ENCODE results near the gene AHCYL2.

Gene AHCYL2

DNA sequence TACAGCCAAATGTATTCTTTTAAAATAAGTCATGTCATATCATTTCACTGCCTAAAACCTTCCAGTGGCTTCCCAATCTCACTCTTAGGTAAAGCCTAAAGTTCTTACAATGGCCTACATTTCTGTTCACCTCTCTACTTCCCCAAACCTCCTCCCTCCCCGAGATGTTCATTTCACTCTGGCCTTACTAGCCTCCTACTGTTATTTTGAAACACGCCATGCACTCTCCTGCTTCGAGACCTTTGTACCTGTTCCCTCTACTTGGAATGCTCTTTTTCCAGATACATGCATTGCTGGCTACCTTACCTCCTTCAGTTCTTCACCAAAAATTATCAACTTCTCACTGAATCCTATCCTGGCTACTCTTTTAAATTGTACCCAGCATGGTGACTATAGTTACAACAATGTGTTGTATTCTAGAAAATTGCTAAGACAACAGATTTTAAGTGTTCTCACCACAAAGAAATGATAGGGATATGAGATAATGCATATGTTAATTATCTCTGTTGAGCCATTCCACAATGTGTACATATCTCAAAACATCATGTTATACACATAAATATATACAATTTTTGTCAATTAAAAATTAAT lies 158.8 kb downstream of the AHCYL2 start:
- Histone ChIP-seq H3K4me1 (ENCODE audit: control insufficient read depth in 1 of 2, insufficient read depth in 1 of 2, low read depth in 1 of 2, low read length in 1 of 2) (peaks cover 12 to 21% of the 10 kb centered on the region in 2 experiments), H3K36me3 (no peaks in the 10 kb centered on the region), H3K9me3 (no peaks in the 10 kb centered on the region), H3K27me3 (no peaks in the 10 kb centered on the region), H3K4me3 (ENCODE audit: low read depth in 1 of 2, low read length in 1 of 2) (no peak overlapping the region), H3K27ac (no peak overlapping the region)
- TF ChIP-seq, protein P1, sequence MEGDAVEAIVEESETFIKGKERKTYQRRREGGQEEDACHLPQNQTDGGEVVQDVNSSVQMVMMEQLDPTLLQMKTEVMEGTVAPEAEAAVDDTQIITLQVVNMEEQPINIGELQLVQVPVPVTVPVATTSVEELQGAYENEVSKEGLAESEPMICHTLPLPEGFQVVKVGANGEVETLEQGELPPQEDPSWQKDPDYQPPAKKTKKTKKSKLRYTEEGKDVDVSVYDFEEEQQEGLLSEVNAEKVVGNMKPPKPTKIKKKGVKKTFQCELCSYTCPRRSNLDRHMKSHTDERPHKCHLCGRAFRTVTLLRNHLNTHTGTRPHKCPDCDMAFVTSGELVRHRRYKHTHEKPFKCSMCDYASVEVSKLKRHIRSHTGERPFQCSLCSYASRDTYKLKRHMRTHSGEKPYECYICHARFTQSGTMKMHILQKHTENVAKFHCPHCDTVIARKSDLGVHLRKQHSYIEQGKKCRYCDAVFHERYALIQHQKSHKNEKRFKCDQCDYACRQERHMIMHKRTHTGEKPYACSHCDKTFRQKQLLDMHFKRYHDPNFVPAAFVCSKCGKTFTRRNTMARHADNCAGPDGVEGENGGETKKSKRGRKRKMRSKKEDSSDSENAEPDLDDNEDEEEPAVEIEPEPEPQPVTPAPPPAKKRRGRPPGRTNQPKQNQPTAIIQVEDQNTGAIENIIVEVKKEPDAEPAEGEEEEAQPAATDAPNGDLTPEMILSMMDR (IDR thresholded peaks at IDR 0.05), result no peak

GRCh38 chr7:129385116-129385515 lies 160.3 kb downstream of the AHCYL2 start:
- H3K27me3 ChIP-seq, result no peaks in the 10 kb centered on the region
- no peaks in the 10 kb centered on the region for H3K36me3 ChIP-seq
- H3K27ac ChIP-seq, result no peak overlapping the region
- no peaks in the 10 kb centered on the region for H3K9me3 ChIP-seq
- H3K4me1 ChIP-seq (ENCODE audit: control insufficient read depth in 1 of 2, insufficient read depth in 1 of 2, low read depth in 1 of 2, low read length in 1 of 2), result peaks cover 12 to 21% of the 10 kb centered on the region in 2 experiments
- TF ChIP-seq, protein P1 (IDR thresholded peaks at IDR 0.05), result no peak
- no peak overlapping the region for H3K4me3 ChIP-seq (ENCODE audit: low read depth in 1 of 2, low read length in 1 of 2)

GRCh38 chr7:129385598-129385997 lies 160.8 kb downstream of the AHCYL2 start:
- Histone ChIP-seq H3K27me3 (no peaks in the 10 kb centered on the region), H3K9me3 (no peaks in the 10 kb centered on the region), H3K4me1 (ENCODE audit: control insufficient read depth in 1 of 2, insufficient read depth in 1 of 2, low read depth in 1 of 2, low read length in 1 of 2) (peaks cover 10 to 17% of the 10 kb centered on the region in 2 experiments), H3K27ac (no peak overlapping the region), H3K4me3 (ENCODE audit: low read depth in 1 of 2, low read length in 1 of 2) (no peak overlapping the region), H3K36me3 (no peaks in the 10 kb centered on the region)
- TF ChIP-seq, protein P1 (IDR thresholded peaks at IDR 0.05), result no peak

DNA sequence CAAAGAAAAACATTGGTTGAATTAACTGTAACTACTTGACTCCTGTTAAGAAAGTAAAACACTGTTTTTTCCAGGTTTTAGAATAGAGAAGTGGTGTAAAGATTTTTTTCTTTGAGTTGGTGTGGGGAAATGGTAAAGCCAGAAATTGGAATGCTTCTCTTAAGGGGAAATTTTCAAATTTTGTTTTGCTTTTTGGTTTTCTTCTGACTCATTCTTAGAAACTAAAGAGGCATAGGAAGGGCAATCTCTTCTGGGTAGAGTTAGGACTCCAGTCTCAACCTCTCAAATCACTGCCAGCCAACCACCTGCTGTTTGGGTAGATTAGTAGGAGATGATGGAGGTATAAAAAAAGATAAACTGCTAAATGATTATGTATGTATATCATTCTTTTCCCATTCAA lies 161.7 kb downstream of the AHCYL2 start:
- H3K27me3 ChIP-seq, result no peaks in the 10 kb centered on the region
- TF ChIP-seq, protein P1 (IDR thresholded peaks at IDR 0.05), result no peak
- no peaks in the 10 kb centered on the region for H3K9me3 ChIP-seq
- H3K27ac ChIP-seq, result no peak overlapping the region
- no peaks in the 10 kb centered on the region for H3K36me3 ChIP-seq
- peaks cover 1 to 8% of the 10 kb centered on the region in 2 experiments for H3K4me1 ChIP-seq (ENCODE audit: control insufficient read depth in 1 of 2, insufficient read depth in 1 of 2, low read depth in 1 of 2, low read length in 1 of 2)
- no peak overlapping the region for H3K4me3 ChIP-seq (ENCODE audit: low read depth in 1 of 2, low read length in 1 of 2)

GRCh38 chr7:129387537-129387936 lies 162.7 kb downstream of the AHCYL2 start:
- no peaks in the 10 kb centered on the region for H3K36me3 ChIP-seq
- H3K27me3 ChIP-seq, result no peaks in the 10 kb centered on the region
- TF ChIP-seq, protein P1 (IDR thresholded peaks at IDR 0.05), result no peak
- H3K27ac ChIP-seq, result no peak overlapping the region
- no peaks in the 10 kb centered on the region for H3K9me3 ChIP-seq
- H3K4me1 ChIP-seq (ENCODE audit: control insufficient read depth in 1 of 2, insufficient read depth in 1 of 2, low read depth in 1 of 2, low read length in 1 of 2), result peaks cover 0 to 5% of the 10 kb centered on the region in 2 experiments
- H3K4me3 ChIP-seq (ENCODE audit: low read depth in 1 of 2, low read length in 1 of 2), result no peak overlapping the region

All from neutrophil (primary cell).